K562 (cell line): ENCODE measurements around the gene ZNF552. TPM values are rescaled to one million over a fixed set of nuclear protein-coding genes. Genes with fewer than 3 reads are reported as not detected.
A peak's percentile ranks its signal among the peaks of the same experiment; 100 is the strongest.

ENCODE experiments used
- ATAC-seq: fragments of 200-7000 bp; cut with Tn5 transposase; 3 replicates; pipeline ENCODE4 v1.9.1; 2020; ENCODE audit warnings: moderate library complexity
- BruUV-seq: library from RNA; stranded (reverse); fragments of 400-500 nt; replicated peaks from 2 replicates; lab custom pipeline; 2021; lab: Mats Ljungman, UMichigan
- CTCF ChIA-PET: fragments of 300-600 bp; formaldehyde crosslinking; extraction: SDS; loops from one replicate; lab custom pipeline; 2021; ENCODE audit warnings: low intra/inter-chr PET ratio; lab: Yijun Ruan, JAX
- POLR2A ChIA-PET: fragments of 300-600, 350-650 bp; sonication (Branson Sonifier 250); formaldehyde crosslinking; extraction: SDS; loops from one replicate; lab custom pipeline; 2021; ENCODE audit warnings: antibody characterized with exemption, inconsistent platforms; lab: Yijun Ruan, JAX
- DNase-seq, 4 experiments: peaks; one replicate each; pipeline versions ENCODE4 v3.0.0 to v3.0.0-alpha.2; 2011 to 2018; ENCODE audit warnings: low spot score in 3 of 4, mixed read lengths in 3 of 4; ENCODE audit errors: extremely low read depth in 1 of 4
- FAIRE-seq: peaks from 2 replicates; lab custom pipeline; 2011; peaks lifted over from hg19 to GRCh38; lab: Jason Lieb, UNC
- H2AFZ ChIP-seq: 2 replicates; pipeline ENCODE4 v1.6.0; 2011; ENCODE audit warnings: low read depth, low read length, control low read depth, inconsistent platforms
- H3K27ac ChIP-seq: fragments of 200-600 bp; 3 replicates; pipeline ENCODE4 v1.8.0; 2011; ENCODE audit warnings: low read depth, mild to moderate bottlenecking, control low read depth, inconsistent platforms, low read length, moderate library complexity, mixed read lengths; ENCODE audit errors: extremely low read depth
- H3K27me3 ChIP-seq, 2 experiments: fragments of 300-600 bp in 1 of 2; 2 replicates in 1 of 2; 3 replicates in 1 of 2; pipeline versions ENCODE4 v1.6.0 to v1.8.0; 2011; ENCODE audit warnings: inconsistent platforms in 2 of 2, low read length in 2 of 2, mild to moderate bottlenecking in 1 of 2, mixed read lengths in 1 of 2, moderate library complexity in 1 of 2; ENCODE audit not compliant: control insufficient read depth in 2 of 2, insufficient read depth in 2 of 2
- H3K36me3 ChIP-seq: fragments of 300-600 bp; 3 replicates; pipeline ENCODE4 v1.8.0; 2011; ENCODE audit warnings: mild to moderate bottlenecking, low read length, inconsistent platforms; ENCODE audit not compliant: control insufficient read depth, insufficient read depth
- H3K4me1 ChIP-seq, 2 experiments: fragments of 200-600 bp in 1 of 2; replicated peaks in 1 of 2; 2 replicates in 1 of 2; 3 replicates in 1 of 2; pipeline versions ENCODE4 v1.5.1 to v1.8.0; 2011; ENCODE audit warnings: inconsistent platforms in 2 of 2, low read length in 2 of 2, mild to moderate bottlenecking in 1 of 2, mixed read lengths in 1 of 2, moderate library complexity in 1 of 2; ENCODE audit not compliant: control insufficient read depth in 2 of 2, insufficient read depth in 2 of 2
- H3K4me2 ChIP-seq: 2 replicates; pipeline ENCODE4 v1.6.1; 2011; ENCODE audit warnings: low read length, control low read depth, inconsistent platforms, mixed read lengths; ENCODE audit not compliant: insufficient read depth
- H3K4me3 ChIP-seq: fragments of 200-600 bp; sonication (generic), shearing (Covaris generic); 2 replicates; pipeline ENCODE4 v1.5.1; 2016; ENCODE audit warnings: control low read depth, inconsistent platforms
- H3K79me2 ChIP-seq: fragments of 200-600 bp; 3 replicates; pipeline ENCODE4 v1.8.0; 2011; ENCODE audit warnings: low read length, inconsistent platforms; ENCODE audit not compliant: control insufficient read depth, insufficient read depth
- H3K9ac ChIP-seq, 2 experiments: 2 replicates each; pipeline versions ENCODE4 v1.6.0 to v1.6.1; 2011; ENCODE audit warnings: low read depth in 2 of 2, low read length in 2 of 2, control low read depth in 1 of 2, inconsistent platforms in 1 of 2, mild to moderate bottlenecking in 1 of 2, mixed read lengths in 1 of 2; ENCODE audit not compliant: insufficient read depth in 1 of 2
- H3K9me1 ChIP-seq: one replicate; pipeline ENCODE4 v1.6.0; 2011; ENCODE audit warnings: inconsistent platforms, mild to moderate bottlenecking, low read length, moderate library complexity; ENCODE audit not compliant: control insufficient read depth, insufficient read depth
- H3K9me3 ChIP-seq: replicated peaks from 2 replicates; pipeline ENCODE4 v1.5.1; 2011; ENCODE audit warnings: low read depth, low read length, inconsistent platforms; ENCODE audit not compliant: control insufficient read depth, insufficient read depth
- H4K20me1 ChIP-seq: replicated peaks from 2 replicates; pipeline ENCODE4 v1.6.1; 2011; ENCODE audit warnings: low read length, inconsistent platforms, mixed read lengths; ENCODE audit not compliant: control insufficient read depth, insufficient read depth
- ATF7 ChIP-seq: fragments of 450-650 bp; IDR thresholded peaks from 2 replicates; pipeline ENCODE4 v1.7.1; 2014; ENCODE audit warnings: mild to moderate bottlenecking, moderate library complexity
- CAMTA2 ChIP-seq: fragments of 250-450 bp; sonication (Bioruptor Pico); conservative IDR thresholded peaks from 2 replicates; pipeline ENCODE4 v1.5.1; 2022
- DPF2 ChIP-seq: fragments of 450-650 bp; IDR thresholded peaks from 2 replicates; pipeline ENCODE4 v1.6.1; 2016
- FUS ChIP-seq: fragments of 200-400 bp; formaldehyde crosslinking; optimal IDR thresholded peaks from 2 replicates; pipeline ENCODE3; 2017; ENCODE audit warnings: low read depth, low read length
- MEF2A ChIP-seq: IDR thresholded peaks from 2 replicates; pipeline ENCODE4 v1.6.1; 2011; ENCODE audit warnings: low read depth, mild to moderate bottlenecking, low read length, moderate library complexity; ENCODE audit not compliant: control insufficient read depth
- SUPT5H ChIP-seq: fragments of 450-650 bp; IDR thresholded peaks from 2 replicates; pipeline ENCODE4 v1.6.1; 2016
- TGIF2 ChIP-seq: sonication (generic); formaldehyde crosslinking; IDR thresholded peaks from 2 replicates; pipeline ENCODE4 v1.8.1; 2022; ENCODE audit warnings: mild to moderate bottlenecking, missing genetic modification reagents, moderate library complexity
- TRIM28 ChIP-seq: fragments of 450-650 bp; IDR thresholded peaks from 2 replicates; pipeline ENCODE4 v1.6.1; 2017
- XRCC4 ChIP-seq: IDR thresholded peaks from one replicate; pipeline ENCODE4 v1.6.1; 2011; ENCODE audit not compliant: insufficient read depth, insufficient read length; ENCODE audit errors: extremely low read depth
- ZNF143 ChIP-seq: sonication (generic); formaldehyde crosslinking; IDR thresholded peaks from 2 replicates; pipeline ENCODE4 v1.9.0; 2022; ENCODE audit warnings: mild to moderate bottlenecking, missing genetic modification reagents
- ZNF175 ChIP-seq: fragments of 200-800 bp; sonication (Bioruptor generic); IDR thresholded peaks from 2 replicates; pipeline ENCODE4 v1.6.1; 2016; ENCODE audit warnings: low read depth, mild to moderate bottlenecking, missing genetic modification characterization, missing compliant biosample characterization
- ZNF75A ChIP-seq: fragments of 450-650 bp; formaldehyde crosslinking; IDR thresholded peaks from 2 replicates; pipeline ENCODE4 v1.4.0; 2020; ENCODE audit warnings: mild to moderate bottlenecking
- WGBS: fragments of 100-300 bp; shearing (Covaris generic); methylation state at CpG from one replicate; pipeline ENCODE4 v1.1.6; 2016; ENCODE audit warnings: low coverage, mixed read lengths; ENCODE audit not compliant: insufficient coverage; ENCODE audit errors: missing lambda C conversion rate; 5-methylcytosine and 5-hydroxymethylcytosine counted together
- in situ Hi-C: fragments of 300-500 bp; cut with MboI; formaldehyde crosslinking; loops from 4 replicates; pipeline ENCODE4 v1.15.0; 2018; ENCODE audit warnings: inconsistent platforms, mixed read lengths
- intact Hi-C: fragments of 100-400 bp; cut with micrococcal nuclease; formaldehyde crosslinking; loops from 2 replicates; pipeline ENCODE4 v1.14.2; 2022
- polyA plus RNA-seq, 8 experiments: library from polyadenylated mRNA; depleted of rRNA in 4 of 8; stranded (reverse) in 5 of 8; unstranded in 3 of 8; fragments of >200 nt; fragmentation: Nextera tagmentation in 2 of 8; fragmentation: Illumina TruSeq in 1 of 8; extraction: Ambion mirVana in 2 of 8; extraction: Trizol in 1 of 8; gene quantifications; 2 replicates each; pipeline versions ENCODE4 v1.2.1 to v1.2.3, GENCODE V29; 2011 to 2014; ENCODE audit warnings: inconsistent platforms in 1 of 8, missing spikeins in 1 of 8
- total RNA-seq, 7 experiments: library from RNA; depleted of rRNA in 6 of 7; stranded (reverse); fragments of >200 nt in 6 of 7; fragmentation: Illumina TruSeq in 2 of 7; extraction: Trizol in 2 of 7; gene quantifications; 2 replicates each; pipeline versions ENCODE4 v1.2.1 to v1.2.3, GENCODE V29; 2011 to 2021; ENCODE audit warnings: low replicate concordance in 1 of 7

The ZNF552 gene
- total and polyA plus RNA-seq, 9 of the 15 experiments (the other 6 are each of a cell fraction or from before 2014, with no cell fraction given): 4.4 to 12.4 (median 8.5) TPM

DNA sequence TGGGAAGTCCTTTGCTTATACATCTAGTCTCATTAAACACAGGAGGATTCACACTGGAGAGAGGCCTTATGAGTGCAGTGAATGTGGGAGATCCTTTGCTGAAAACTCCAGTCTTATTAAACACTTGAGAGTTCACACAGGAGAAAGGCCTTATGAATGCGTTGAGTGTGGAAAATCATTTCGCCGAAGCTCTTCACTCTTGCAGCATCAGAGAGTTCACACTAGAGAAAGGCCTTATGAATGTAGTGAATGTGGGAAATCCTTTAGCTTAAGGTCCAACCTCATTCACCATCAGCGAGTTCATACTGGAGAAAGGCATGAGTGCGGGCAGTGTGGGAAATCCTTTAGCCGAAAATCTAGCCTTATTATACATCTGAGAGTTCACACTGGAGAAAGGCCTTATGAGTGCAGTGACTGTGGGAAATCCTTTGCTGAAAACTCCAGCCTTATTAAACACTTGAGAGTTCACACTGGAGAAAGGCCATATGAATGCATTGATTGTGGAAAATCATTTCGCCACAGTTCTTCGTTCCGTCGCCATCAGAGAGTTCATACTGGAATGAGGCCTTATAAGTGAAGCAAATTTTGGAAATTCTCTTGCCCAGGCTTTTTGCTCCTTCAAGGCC is 35.4 kb downstream of the ZNF552 start:
- no peak for ATAC-seq
- Histone ChIP-seq H3K9me1 (no peaks in the 10 kb centered on the region), H3K9me3 (peaks cover 39% of the 10 kb centered on the region), H2AFZ (no peak overlapping the region), H3K4me1 (no peaks in the 10 kb centered on the region), H3K36me3 (peaks cover 63% of the 10 kb centered on the region), H4K20me1 (no peaks in the 10 kb centered on the region), H3K4me2 (no peak overlapping the region), H3K4me3 (no peak overlapping the region), H3K27ac (no peak overlapping the region), H3K79me2 (peaks cover 37% of the 10 kb centered on the region), H3K27me3 (no peaks in the 10 kb centered on the region), H3K9ac (no peak overlapping the region)
- BruUV-seq: TSS peak; percentile 8
- WGBS: 97% methylated on average over 10 of the region's 10 CpGs
- POLR2A ChIA-PET: interaction anchor here (1.4 kb wide), 1 partner anchor 10 kb away, joined by 7 read pairs; the partner anchor contains the start of gene ZNF586
- DNase-seq: no peak
- CTCF ChIA-PET: no interaction called here
- in situ Hi-C loops: no loop called here
- no peak for TF ChIP-seq TGIF2 (CRISPR knock-in tag)
- no peak for TF ChIP-seq CAMTA2 (CRISPR knock-in tag)
- TF ChIP-seq ATF7: no peak
- no peak for TF ChIP-seq ZNF143 (CRISPR knock-in tag)
- no peak for TF ChIP-seq MEF2A
- TF ChIP-seq ZNF175 (CRISPR knock-in tag): no peak
- no peak for TF ChIP-seq XRCC4
- no peak for TF ChIP-seq FUS
- no peak for TF ChIP-seq SUPT5H
- TF ChIP-seq TRIM28: peak; percentile 59; the same call in 1 of the 2 replicates
- peak; percentile 94 for TF ChIP-seq ZNF75A (CRISPR knock-in tag)
- TF ChIP-seq DPF2: no peak
- intact Hi-C loops: no loop called here
- FAIRE-seq: no peak
